Right ventricle myocardium superior (tissue), 1 donor: ENCODE measurements around the gene ZNF516. TPM values are rescaled to one million over a fixed set of nuclear protein-coding genes. Genes with fewer than 3 reads are reported as not detected.

Source experiments
- ATAC-seq: fragments of 200-7000 bp; cut with Tn5 transposase; one replicate; pipeline ENCODE4 v1.9.1; 2020; ENCODE audit warnings: mild to moderate bottlenecking; ENCODE audit not compliant: poor library complexity
- DNase-seq: peaks from one replicate; pipeline ENCODE4 v3.0.0-alpha.2; 2020
- intact Hi-C: fragments of 100-400 bp; cut with DNase I; formaldehyde crosslinking; loops from one replicate; pipeline ENCODE4 v1.11.2; 2022
- total RNA-seq: library from RNA; stranded (reverse); fragmentation: NEBNext Ultra II Directional; extraction: Animal tissue kit (Norgen Biotek cat#: 25700); gene quantifications from one replicate; pipeline ENCODE4 v1.2.1, GENCODE V29; 2021
- donor health status: DM: no; HTN: yes; CAD: no; lungs with severe emphysema.

The ZNF516 gene
- total RNA-seq, 1 donor from 2014 or later = 12.6 TPM

GRCh38 chr18:76514573-76514972, 19.5 kb upstream of the ZNF516 start:
- intact Hi-C loops = no loop called here
- DNase-seq (no peak), ATAC-seq (no peak)

DNA sequence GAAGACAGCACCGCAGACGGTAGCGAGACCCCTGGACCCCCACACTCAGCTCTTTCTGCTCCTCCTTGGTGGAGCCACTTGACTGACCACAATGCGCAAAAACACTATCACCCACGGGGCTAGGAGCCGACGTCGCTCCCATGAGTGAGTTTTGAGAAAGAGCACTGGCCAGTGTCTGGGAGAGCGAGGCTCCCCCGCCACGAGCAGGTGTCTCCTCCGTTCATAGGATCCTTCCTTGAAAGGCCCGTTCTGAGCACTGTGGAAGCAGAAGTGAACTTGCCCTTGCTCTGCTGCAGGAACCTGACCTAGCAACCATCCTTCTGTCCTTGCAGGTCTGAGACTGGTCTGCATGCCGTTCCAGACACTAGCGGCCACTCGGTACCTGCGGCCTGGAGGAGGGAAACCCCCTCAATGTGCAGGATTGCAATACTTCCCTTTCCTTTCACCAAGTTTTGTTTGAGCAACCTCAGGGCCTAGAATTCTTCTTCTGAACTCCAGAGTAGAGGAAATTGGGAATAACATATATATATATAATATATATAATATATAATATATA, 12.9 kb upstream of the ZNF516 start:
- no peak for DNase-seq
- no peak for ATAC-seq
- intact Hi-C loops = no loop called here

DNA sequence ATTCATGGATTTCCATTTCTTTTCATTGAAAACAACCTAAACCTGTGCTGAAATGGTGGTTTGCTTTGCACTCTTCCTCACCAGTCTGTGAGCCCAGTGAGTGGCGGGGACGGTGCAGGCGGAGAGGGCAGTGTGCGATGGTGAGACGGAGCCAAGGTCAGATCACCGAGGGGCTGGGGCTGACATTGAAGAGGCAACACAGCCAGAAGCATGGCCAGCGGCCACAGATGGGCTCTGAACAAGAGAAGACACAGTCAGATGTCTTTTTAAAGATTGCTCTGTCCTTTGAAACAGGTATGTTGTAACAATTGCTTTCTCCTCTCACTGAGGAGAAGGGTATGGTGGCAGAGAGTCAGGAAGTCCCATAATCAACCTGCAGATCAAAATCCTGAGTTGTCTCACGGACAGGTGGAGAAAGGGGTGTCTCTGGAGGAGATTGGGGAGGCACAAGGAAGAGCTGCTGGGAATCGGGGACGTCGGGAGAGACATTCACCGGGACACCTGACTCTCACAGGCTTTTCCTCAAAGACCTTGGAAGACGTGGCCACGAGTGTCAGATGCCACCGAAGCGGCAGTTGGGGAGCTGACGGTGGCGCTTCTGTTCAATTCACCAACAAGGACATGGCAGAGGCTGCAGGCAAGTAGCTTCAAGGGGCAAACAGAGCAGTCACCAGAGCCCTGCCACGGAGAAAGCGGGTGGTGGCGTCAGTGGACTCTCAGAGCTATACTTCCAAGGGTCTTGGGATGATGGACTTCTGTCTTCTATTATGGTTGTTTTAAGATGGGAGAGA, 12.1 kb upstream of the ZNF516 start:
- no peak for ATAC-seq
- intact Hi-C loops = no loop called here
- DNase-seq = no peak

- no peak for ATAC-seq
- intact Hi-C loops = no loop called here
- DNase-seq = no peak
These were observed 11.4 kb upstream of the ZNF516 start for GRCh38 chr18:76506395-76506794.

- ATAC-seq = no peak
- intact Hi-C loops = no loop called here
These were observed 10.6 kb upstream of the ZNF516 start for GRCh38 chr18:76505614-76506013.

DNA sequence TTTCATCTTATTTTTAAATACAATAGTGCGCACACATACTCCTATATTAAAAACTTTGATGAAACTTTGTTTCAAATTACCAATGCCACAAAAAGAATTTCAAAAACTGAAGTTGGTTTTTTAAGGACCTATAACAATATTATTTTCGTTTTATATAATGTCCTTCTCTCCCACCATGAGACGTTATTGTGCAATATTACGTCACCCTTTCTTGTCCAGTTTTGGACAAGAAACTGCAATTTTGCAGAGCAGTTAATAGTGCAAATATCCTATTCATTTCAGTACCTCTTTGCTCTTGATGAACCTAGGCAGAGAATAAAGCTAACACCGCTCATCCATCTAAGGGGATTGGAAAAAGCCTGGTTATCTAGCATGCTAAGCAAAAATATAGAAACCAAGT, 9.7 kb upstream of the ZNF516 start:
- intact Hi-C loops = no loop called here
- ATAC-seq (no peak), DNase-seq (no peak)

More at GRCh38 chr18:76505614-76506013, 10.6 kb upstream of the ZNF516 start:
- DNase-seq = no peak

DNA sequence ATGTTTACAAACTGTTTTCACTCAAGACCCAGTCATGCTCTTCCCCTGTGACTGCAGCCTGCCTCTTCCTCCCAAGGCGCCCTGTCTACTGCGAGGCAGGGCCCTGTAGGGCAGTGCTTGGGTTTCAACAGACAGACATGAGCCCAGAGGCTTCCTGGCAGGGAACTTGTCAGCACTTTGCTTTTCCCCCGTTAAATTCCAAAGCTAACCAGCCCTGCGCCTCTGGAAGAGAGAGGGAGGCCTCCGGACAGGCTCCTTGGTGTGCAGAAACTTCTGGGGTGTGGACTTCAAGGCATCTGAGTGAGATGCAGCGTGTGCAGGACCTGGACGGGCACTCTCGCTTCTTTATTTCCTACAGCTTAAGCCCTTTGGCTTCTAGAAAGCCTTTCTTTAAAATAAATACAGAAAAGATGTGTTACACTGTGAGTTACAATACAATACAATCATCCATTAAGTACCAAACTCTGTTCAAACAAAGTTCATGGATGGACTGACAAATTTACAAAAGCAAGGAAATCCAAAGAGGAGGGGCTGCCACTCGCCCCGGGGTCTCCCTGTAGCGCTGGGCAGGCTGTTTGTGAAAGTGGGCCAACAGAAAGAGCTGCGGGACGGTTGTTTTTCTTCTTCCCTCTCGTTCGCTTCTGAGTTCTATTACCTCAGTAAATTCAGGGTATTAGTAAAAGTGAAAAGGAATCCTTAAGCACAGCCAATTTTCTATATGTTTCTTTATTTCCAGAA, 8.8 kb upstream of the ZNF516 start:
- intact Hi-C loops = no loop called here
- DNase-seq (no peak), ATAC-seq (no peak)

- DNase-seq (no peak), ATAC-seq (no peak)
- intact Hi-C loops = no loop called here
These were observed 7.5 kb upstream of the ZNF516 start for GRCh38 chr18:76502551-76502950.

- ATAC-seq (no peak), DNase-seq (no peak)
- intact Hi-C loops = no loop called here
These were observed 4.7 kb upstream of the ZNF516 start for GRCh38 chr18:76499637-76500340.

- ATAC-seq = no peak
- DNase-seq = no peak
- intact Hi-C loops = no loop called here
These were observed 4.0 kb upstream of the ZNF516 start for GRCh38 chr18:76499021-76499420.

DNA sequence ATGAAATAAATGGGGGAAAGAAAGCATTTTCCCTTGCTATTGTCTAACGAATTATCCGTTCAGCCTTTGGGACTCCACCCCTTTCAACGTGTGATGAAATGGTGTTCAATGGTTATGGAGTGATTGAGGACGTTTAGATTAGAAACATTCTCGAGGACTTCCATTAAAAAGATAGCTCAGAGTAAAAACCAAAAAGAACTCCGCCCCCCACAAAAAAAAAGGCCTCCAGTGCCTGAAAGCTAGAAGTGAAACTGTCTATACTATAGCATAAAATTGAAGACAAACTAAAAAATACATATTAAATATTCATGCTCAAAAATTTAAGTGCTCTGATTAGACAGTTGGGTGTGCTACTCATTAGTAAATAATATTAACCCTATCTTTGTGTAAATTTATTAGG, 3.0 kb upstream of the ZNF516 start:
- intact Hi-C loops = no loop called here
- ATAC-seq = no peak

GRCh38 chr18:76497021-76497420, 2.0 kb upstream of the ZNF516 start:
- DNase-seq = no peak
- no peak for ATAC-seq
- intact Hi-C loops = no loop called here

More for the DNA sequence above, 3.0 kb upstream of the ZNF516 start:
- DNase-seq = no peak

GRCh38 chr18:76496194-76496890, 1.3 kb upstream of the ZNF516 start:
- intact Hi-C loops = no loop called here
- DNase-seq (peak; percentile 88), ATAC-seq (peak; percentile 18)

- ATAC-seq = peak; percentile 19
- peak; percentile 55 for DNase-seq
- intact Hi-C loops = no loop called here
These were observed 572 bp upstream of the ZNF516 start for GRCh38 chr18:76495435-76496193.

DNA sequence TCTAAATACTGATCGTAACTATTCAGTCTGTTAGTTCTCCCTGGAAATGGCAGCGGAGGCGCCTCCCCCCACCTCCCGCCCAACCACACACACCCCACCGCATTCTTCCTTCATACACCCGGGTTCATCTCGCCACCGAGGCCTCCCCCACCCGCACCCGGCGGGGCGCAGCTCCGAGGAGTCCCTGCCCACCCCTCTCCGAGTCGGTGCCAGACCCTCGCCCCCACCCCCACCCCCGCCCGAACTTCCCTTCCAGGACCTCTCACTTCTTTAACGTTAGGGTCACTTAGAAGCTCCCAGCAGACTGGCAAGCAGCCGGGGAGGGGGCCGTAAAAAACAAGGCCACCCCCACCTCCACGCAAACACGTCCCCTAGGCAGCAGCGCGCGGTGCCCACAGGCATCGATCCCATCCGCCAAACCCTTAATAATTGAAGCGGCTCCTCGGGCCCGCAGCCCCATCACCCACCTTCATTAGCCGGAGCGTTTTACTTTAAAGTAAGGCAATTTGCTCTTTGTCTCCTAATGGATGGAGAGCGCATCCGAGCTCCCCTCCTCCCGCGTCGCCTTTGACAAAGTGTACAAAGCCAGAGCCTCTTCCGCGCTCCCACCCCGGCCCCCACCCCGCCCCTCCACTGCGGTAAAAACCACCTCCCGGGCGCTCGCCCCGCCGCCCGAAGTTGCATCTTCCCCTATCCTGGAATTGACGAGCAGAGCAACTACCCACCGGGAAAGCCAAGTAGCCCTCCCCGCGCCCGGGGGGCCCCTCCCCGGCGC, 624 bp downstream of the ZNF516 start:
- DNase-seq = peak; percentile 62
- no peak for ATAC-seq
- intact Hi-C loops = loop anchor here (5.0 kb wide), 1 partner anchor 42 kb away; no protein-coding TSS in a partner anchor

GRCh38 chr18:76493213-76494161, 1.6 kb downstream of the ZNF516 start:
- DNase-seq (no peak), ATAC-seq (peak; percentile 38)
- intact Hi-C loops = loop anchor here (5.0 kb wide), 1 partner anchor 41 kb away; no protein-coding TSS in a partner anchor
